ENCODE data around the gene LRFN4.

DNA sequence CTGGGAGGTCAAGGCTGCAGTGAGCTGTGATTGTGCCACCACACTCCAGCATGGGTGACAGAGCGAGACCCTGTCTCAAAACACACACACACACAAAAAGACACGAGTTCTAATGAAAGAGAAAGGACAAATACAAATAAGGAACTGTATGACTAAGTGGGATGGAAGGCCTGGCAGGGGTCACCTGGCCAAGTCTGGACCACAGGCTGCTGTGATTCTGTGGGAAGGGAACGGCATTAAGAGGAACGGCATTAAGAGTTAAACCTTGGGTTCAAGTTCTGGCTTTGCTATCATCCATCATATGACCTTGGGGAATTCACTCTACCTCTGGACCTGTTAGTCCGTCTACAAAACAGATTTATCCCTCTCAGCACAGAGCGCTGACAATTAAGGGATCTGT is 47.7 kb downstream of the LRFN4 start:
- TF ChIP-seq, protein P1, sequence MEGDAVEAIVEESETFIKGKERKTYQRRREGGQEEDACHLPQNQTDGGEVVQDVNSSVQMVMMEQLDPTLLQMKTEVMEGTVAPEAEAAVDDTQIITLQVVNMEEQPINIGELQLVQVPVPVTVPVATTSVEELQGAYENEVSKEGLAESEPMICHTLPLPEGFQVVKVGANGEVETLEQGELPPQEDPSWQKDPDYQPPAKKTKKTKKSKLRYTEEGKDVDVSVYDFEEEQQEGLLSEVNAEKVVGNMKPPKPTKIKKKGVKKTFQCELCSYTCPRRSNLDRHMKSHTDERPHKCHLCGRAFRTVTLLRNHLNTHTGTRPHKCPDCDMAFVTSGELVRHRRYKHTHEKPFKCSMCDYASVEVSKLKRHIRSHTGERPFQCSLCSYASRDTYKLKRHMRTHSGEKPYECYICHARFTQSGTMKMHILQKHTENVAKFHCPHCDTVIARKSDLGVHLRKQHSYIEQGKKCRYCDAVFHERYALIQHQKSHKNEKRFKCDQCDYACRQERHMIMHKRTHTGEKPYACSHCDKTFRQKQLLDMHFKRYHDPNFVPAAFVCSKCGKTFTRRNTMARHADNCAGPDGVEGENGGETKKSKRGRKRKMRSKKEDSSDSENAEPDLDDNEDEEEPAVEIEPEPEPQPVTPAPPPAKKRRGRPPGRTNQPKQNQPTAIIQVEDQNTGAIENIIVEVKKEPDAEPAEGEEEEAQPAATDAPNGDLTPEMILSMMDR (IDR thresholded peaks at IDR 0.05), result no peak
- TF ChIP-seq POLR2A (IDR thresholded peaks at IDR 0.05), result no peak
